HG03095 (cell line): Measurements from ENCODE around the gene SH3PXD2B.

Experiments
- ATAC-seq: cut with Tn5 transposase; IDR thresholded peaks from one replicate; pipeline ENCODE4 v1.9.1; 2021; ENCODE audit warnings: moderate library complexity; ENCODE audit not compliant: unreplicated experiment

SH3PXD2B gene

GRCh38 chr5:172453986-172454357, 353 bp downstream of the SH3PXD2B start:
- ATAC-seq, result no peak

DNA sequence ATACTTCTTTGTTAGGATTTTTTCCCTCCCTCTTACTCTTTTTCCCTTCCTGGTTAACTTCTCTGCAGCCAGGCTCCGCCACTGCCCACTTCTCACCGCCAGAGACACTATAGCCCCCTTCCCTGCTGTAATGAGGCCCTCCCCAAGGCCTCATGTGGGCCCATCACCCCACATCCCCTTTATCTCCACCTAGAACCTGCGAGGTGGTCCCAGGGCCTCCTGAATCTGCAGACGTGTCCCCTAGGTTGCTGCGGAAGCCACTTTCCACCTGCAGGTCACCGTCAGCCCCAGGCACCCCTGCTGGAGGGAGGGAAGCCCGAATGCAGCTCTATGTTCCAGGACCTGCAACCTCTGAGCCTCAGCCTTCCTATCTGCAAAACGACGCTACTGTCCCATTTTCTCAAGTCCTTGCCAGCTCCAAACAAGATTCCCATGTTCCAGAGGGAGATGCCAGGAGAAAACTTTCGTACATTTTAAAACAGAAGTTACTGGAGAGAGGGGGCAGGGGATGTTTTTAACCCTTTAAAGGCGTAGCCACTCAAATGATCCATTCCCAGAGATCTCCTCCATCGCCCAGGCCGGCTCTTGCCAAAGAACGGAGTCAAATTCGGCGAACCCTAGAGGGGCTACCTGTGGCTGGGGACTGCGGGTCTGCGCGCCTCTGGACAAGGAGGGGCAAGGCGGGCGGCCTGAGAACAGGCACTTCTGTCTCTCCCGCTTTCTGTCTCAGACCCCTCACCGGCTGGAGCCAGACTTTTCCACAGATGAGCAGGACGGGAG, 929 bp downstream of the SH3PXD2B start:
- no peak for ATAC-seq

GRCh38 chr5:172452398-172453205, 1.7 kb downstream of the SH3PXD2B start:
- ATAC-seq, result no peak

- no peak for ATAC-seq
Observed at GRCh38 chr5:172451771-172452197, 2.5 kb downstream of the SH3PXD2B start.

GRCh38 chr5:172450861-172451695, 3.2 kb downstream of the SH3PXD2B start:
- no peak for ATAC-seq

GRCh38 chr5:172450453-172450852, 3.9 kb downstream of the SH3PXD2B start:
- ATAC-seq, result no peak

DNA sequence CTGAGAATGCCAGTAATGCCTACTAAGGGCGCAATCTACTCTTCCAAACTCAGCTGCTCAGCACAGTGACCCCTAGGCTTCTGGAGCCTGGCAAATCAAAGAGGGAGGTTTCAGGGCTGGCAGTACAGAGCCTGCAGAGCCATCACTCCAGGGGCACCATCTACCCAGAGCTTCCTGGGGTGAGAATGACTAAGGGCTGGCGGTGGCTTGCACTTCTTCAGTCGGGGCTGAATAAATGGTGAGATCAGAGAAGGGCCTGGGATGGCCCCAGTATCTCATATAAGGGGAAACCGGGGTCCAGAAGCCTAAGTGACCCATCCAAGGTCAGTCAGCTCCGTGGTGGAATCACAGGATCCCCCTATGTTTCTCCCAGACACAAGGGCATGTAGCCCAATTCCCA, 5.3 kb downstream of the SH3PXD2B start:
- ATAC-seq, result no peak

DNA sequence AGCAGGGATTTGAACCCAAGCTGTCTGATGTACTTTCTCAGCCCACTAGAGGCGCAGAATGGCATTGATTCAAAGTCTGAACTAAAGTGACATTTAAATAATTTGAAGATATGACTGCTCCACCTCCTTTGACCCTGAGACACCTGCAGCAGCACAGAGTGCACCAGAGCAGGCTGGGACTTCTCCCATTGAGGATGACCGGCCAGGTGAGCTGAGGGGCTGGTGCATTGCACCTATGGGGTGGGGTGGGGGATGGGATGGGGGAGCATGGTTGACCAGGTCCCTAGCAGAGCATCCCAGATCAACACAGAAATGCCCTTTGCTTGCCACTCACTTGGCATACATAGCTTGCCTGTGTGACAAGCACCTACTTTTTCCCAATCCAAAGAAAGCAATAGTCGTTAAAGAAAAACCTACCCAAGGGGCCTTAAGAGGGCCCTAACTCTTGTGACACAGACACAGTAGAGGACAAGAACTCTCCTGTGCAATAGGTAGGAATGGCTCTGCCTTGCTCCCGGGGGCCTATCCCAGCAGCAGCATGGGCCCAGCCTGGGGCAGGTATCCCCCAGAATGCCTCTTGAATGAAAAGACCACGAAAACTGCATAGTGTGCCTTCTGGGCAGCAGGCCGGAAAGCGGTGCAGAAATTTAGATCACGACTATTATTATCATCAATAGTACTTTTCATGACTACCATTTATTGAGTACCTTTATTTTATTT, 6.5 kb downstream of the SH3PXD2B start:
- no peak for ATAC-seq

DNA sequence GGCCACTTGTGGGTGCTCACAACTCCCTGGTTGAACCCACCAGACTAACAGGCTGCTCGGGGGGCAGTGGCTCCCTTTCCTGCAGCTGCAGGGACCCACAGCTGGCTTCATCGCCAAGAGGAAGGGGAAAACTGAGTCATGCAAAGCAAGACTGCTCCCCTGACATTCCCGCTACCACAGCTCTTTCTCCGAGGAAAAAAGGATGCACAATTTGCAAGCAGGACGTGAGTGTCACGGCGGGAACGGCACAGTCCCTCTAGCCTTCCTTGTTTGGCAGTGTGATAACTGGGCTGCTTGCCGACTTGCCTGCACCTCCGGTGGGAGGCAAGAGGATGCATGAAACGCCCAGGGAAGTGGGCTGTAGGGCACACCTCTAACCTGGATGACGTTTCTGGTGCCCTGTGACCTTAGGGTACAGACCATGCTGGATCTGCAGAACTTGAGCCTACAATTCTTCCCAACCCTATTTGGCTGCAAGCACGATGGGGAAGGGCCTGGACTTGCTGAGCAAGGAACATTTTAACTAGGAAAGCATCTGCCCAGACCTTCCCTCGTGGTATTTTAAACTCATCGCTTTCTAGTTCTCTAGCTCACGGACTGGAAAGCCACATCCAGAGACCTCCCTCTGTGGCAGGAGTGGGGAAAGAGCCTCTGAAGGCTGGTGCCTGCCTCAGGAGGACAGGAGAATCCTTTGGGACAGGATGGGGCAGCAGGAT, 7.8 kb downstream of the SH3PXD2B start:
- no peak for ATAC-seq

DNA sequence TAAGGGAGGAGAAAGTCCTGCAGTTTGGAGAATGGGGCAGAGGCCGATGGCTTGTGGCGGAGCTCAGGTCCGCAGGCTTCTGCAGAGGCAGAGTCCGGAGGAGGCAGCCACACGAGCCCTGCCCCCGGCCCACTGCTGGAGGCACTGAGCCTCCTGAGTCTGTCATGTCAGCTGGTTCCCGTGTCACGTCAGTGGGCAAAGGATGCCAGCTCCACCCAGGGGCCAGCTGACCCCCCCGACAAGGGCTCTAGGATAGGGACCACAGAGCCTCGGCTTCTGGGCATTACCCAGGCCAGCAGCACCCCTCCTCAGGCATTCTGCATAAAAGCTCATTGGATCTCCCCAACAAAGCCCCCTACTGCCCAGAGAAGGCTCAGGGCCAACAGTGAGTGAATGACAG, 8.5 kb downstream of the SH3PXD2B start:
- ATAC-seq, result no peak

DNA sequence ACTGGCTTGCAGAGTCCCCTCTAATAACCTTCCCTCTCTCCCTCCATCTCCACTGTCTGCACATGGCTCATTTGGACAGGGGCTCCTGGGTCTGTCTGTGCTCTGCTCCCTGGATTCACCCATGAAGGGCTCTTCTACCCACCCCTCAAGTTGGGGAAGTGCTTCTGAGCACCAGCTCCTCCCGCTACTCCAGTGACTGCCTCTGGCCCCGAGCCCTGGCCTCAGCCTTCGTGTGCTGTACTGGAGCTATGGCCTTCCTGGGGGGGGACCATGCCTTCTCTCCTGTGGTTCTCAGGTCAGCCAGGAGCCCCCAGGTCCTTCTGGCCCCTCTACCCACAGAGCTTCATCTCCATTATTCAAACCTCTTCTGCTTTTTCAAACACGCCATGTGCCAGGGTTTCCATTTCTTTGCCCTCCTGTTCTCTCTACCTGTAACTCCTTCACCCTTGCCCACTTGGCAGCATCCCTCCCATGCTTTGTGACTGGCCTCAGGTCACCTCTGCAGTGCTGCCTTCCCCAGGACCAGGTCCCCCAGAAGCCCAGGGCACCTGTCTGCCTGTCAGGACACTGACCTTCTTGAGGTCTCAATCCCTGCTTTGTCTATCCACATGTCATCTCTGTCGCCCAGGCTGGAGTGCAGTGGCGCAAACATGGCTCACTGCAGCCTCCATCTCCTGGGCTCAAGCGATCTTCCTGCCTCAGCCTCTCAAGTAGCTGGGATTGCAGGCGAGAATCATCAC, 9.5 kb downstream of the SH3PXD2B start:
- ATAC-seq, result no peak

GRCh38 chr5:172444110-172444510, 10.2 kb downstream of the SH3PXD2B start:
- no peak for ATAC-seq

DNA sequence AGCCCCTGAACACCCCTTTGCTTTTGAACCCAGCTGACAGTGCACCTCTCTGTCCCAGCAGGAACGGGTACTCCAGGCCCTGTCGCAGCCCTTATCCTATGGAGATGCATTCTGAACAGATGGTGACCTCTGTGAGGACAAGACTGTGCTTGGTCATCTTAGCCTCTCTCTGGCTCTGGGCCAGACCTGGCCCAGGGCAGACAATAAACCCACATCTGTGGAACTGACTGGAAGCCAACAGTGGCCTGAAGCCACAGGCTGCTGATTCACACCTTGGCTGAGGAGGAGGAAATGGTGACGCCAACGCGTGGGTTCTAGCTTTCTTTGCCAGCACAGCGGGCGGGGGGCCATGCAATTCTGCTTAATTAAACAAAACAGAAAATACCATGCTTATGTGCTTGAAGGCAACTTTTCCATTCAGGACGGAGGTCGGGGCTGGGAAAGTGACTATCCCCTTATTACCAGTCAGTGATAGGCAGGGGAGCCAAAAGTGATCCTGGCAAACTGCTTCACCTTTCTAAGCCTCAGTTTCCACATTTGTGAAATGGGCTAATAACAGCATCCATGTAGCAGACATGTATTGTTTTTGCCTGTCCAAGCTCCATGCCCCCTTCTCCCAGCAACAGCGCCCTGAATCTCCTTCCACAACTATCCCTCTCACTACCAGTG, 10.8 kb downstream of the SH3PXD2B start:
- ATAC-seq, result no peak

- no peak for ATAC-seq
Observed at GRCh38 chr5:172442592-172442991, 11.7 kb downstream of the SH3PXD2B start.

DNA sequence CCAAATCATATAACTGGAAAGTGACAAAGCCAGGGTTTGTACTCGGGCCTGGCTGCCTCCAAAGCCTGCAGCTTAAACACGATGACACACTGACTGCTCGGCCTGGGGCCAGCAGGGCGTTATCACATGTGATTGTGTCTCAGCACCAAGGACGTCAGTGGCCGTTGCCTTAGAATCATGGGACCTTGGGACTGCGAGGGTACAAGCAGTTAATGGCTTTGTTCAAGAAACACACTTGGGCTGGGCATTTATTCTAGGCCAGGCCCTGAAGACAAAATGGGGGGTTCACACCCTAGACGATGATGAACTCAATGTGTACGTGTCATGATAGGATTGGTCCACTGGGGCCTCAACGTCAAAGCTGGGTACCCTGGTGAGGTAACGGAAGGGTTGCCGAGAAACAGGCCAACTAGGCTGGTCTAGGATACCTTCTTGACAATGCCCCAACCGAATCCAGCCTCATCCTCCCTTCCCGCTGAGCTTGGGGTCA, 13.0 kb downstream of the SH3PXD2B start:
- no peak for ATAC-seq

GRCh38 chr5:172440486-172440885, 13.8 kb downstream of the SH3PXD2B start:
- ATAC-seq, result no peak

- no peak for ATAC-seq
Observed at GRCh38 chr5:172439785-172440477, 14.4 kb downstream of the SH3PXD2B start.

DNA sequence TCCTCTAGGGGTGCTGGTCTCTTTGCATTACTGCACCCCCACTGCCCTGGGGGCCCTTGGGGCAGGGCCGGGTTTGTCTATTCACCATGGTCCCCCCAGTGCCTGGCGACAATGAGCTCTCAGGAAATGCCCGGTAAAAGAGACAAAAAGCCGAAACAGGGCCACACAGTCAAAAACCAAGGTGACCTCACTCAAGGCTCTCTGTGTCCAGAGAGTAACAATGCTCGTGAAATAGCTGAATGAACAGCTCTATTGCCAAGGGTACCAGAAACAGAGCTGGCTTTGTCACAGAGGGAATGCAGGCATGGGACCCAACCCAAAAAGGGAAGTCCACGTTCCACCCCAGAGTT, 16.0 kb downstream of the SH3PXD2B start:
- no peak for ATAC-seq
